Measurements from ENCODE around the gene EN1. TPM values are rescaled to one million over a fixed set of nuclear protein-coding genes. Genes with fewer than 3 reads are reported as not detected.

The EN1 gene
- total RNA-seq, 1 experiment from 2014 or later: 0.26 TPM

GRCh38 chr2:118803012-118803411 is 44.4 kb downstream of the EN1 start:
- DNase-seq (ENCODE audit: low read depth, low spot score) (no peak), ATAC-seq (no peak)
- Histone ChIP-seq H3K4me3 (ENCODE audit: low read depth in 2 of 2, low read length in 2 of 2) (no peak overlapping the region), H3K4me1 (ENCODE audit: control insufficient read depth, insufficient read depth, low read length) (no peaks in the 10 kb centered on the region), H3K9me3 (ENCODE audit: control insufficient read depth, insufficient read depth, low read depth, low read length) (no peaks in the 10 kb centered on the region), H3K27ac (ENCODE audit: low read length) (no peak overlapping the region), H3K27me3 (ENCODE audit: control insufficient read depth, insufficient read depth, low read length) (peaks cover 8% of the 10 kb centered on the region), H3K36me3 (ENCODE audit: control insufficient read depth, insufficient read depth, low read length) (no peaks in the 10 kb centered on the region)
- in situ Hi-C loops (cut with HindIII; ENCODE audit: low pct_unique_long_range_greater_than_20kb, low sequenced_read_pairs): no loop called here
- intact Hi-C loops (cut with micrococcal nuclease; ENCODE audit: unreplicated experiment): no loop called here
- ChIA-PET CTCF (no interaction called here), POLR2A (no interaction called here)
- TF ChIP-seq POLR2AphosphoS5 (IDR thresholded peaks at IDR 0.05; ENCODE audit: low read depth, low read length) (no peak), TCF7L2 (IDR thresholded peaks at IDR 0.05; ENCODE audit: low read depth, low read length) (no peak), REST (IDR thresholded peaks at IDR 0.05; ENCODE audit: insufficient read depth in 1 of 2, low read depth in 2 of 2, low read length in 1 of 2) (no peak), SIN3A (IDR thresholded peaks at IDR 0.05; ENCODE audit: borderline replicate concordance, insufficient read depth, low read depth, low read length) (no peak)
- BruUV-seq (replicated peaks): no TSS peak

GRCh38 chr2:118801151-118801550 is 46.3 kb downstream of the EN1 start:
- Histone ChIP-seq H3K27ac (ENCODE audit: low read length) (no peak overlapping the region), H3K4me3 (ENCODE audit: low read depth in 2 of 2, low read length in 2 of 2) (no peak overlapping the region), H3K9me3 (ENCODE audit: control insufficient read depth, insufficient read depth, low read depth, low read length) (no peaks in the 10 kb centered on the region), H3K36me3 (ENCODE audit: control insufficient read depth, insufficient read depth, low read length) (no peaks in the 10 kb centered on the region), H3K27me3 (ENCODE audit: control insufficient read depth, insufficient read depth, low read length) (peaks cover 8% of the 10 kb centered on the region), H3K4me1 (ENCODE audit: control insufficient read depth, insufficient read depth, low read length) (no peaks in the 10 kb centered on the region)
- in situ Hi-C loops (cut with HindIII; ENCODE audit: low pct_unique_long_range_greater_than_20kb, low sequenced_read_pairs) (no loop called here), intact Hi-C loops (cut with micrococcal nuclease; ENCODE audit: unreplicated experiment) (no loop called here)
- CTCF ChIA-PET: no interaction called here
- no TSS peak for BruUV-seq (replicated peaks)
- TF ChIP-seq TCF7L2 (IDR thresholded peaks at IDR 0.05; ENCODE audit: low read depth, low read length) (no peak), CTCF (IDR thresholded peaks at IDR 0.05) (no peak), REST (IDR thresholded peaks at IDR 0.05; ENCODE audit: insufficient read depth in 1 of 2, low read depth in 2 of 2, low read length in 1 of 2) (no peak), POLR2AphosphoS5 (IDR thresholded peaks at IDR 0.05; ENCODE audit: low read depth, low read length) (no peak), SIN3A (IDR thresholded peaks at IDR 0.05; ENCODE audit: borderline replicate concordance, insufficient read depth, low read depth, low read length) (no peak)
- no peak for ATAC-seq
- no peak for DNase-seq (ENCODE audit: low read depth, low spot score)
- POLR2A ChIA-PET: no interaction called here

All from Panc1 (cell line).